GM18505 (cell line): ENCODE data around the gene PLEKHH3.
A peak's percentile ranks its signal among the peaks of the same experiment; 100 is the strongest.

Experiments used
- ATAC-seq: cut with Tn5 transposase; IDR thresholded peaks from one replicate; pipeline ENCODE4 v1.9.1; 2021; ENCODE audit not compliant: unreplicated experiment
- POLR2A ChIP-seq: IDR thresholded peaks from 4 replicates; pipeline ENCODE4 v1.6.1; 2011; ENCODE audit warnings: borderline replicate concordance; ENCODE audit not compliant: insufficient read depth, insufficient read length; ENCODE audit errors: extremely low read depth

PLEKHH3 gene

GRCh38 chr17:42676424-42677011 is at the start of gene PLEKHH3:
TSS of gene PLEKHH3 (minus strand) at chr17:42676994. CDS start at chr17:42676563, 431 bp downstream.
- ATAC-seq, result no peak
- peak; percentile 51 for TF ChIP-seq POLR2A

GRCh38 chr17:42725143-42725542 is 48.3 kb upstream of the PLEKHH3 start:
- no peak for TF ChIP-seq POLR2A
- no peak for ATAC-seq

GRCh38 chr17:42723636-42724035 is 46.8 kb upstream of the PLEKHH3 start:
- ATAC-seq, result no peak
- TF ChIP-seq POLR2A, result no peak

GRCh38 chr17:42720996-42721583 is 44.3 kb upstream of the PLEKHH3 start:
- no peak for TF ChIP-seq POLR2A
- no peak for ATAC-seq

GRCh38 chr17:42709561-42709960 is 32.8 kb upstream of the PLEKHH3 start:
- no peak for TF ChIP-seq POLR2A
- no peak for ATAC-seq

- TF ChIP-seq POLR2A, result no peak
- ATAC-seq, result no peak
Measured at GRCh38 chr17:42708588-42708987, 31.8 kb upstream of the PLEKHH3 start.

- TF ChIP-seq POLR2A, result no peak
- ATAC-seq, result no peak
Measured at GRCh38 chr17:42706732-42707131, 29.9 kb upstream of the PLEKHH3 start.

- peak; percentile 65 for ATAC-seq
- TF ChIP-seq POLR2A, result peak; percentile 31
Measured at GRCh38 chr17:42704837-42705494, 28.2 kb upstream of the PLEKHH3 start.

GRCh38 chr17:42704490-42704836 is 27.7 kb upstream of the PLEKHH3 start:
- ATAC-seq, result peak; percentile 21
- no peak for TF ChIP-seq POLR2A

- TF ChIP-seq POLR2A, result no peak
Measured at GRCh38 chr17:42702446-42702845, 25.7 kb upstream of the PLEKHH3 start.

GRCh38 chr17:42700586-42701289 is 23.9 kb upstream of the PLEKHH3 start:
- TF ChIP-seq POLR2A, result no peak
- ATAC-seq, result no peak

More at GRCh38 chr17:42702446-42702845, 25.7 kb upstream of the PLEKHH3 start:
- ATAC-seq, result no peak

GRCh38 chr17:42699415-42699740 is 22.6 kb upstream of the PLEKHH3 start:
- TF ChIP-seq POLR2A, result no peak
- no peak for ATAC-seq

- TF ChIP-seq POLR2A, result no peak
- ATAC-seq, result no peak
Measured at GRCh38 chr17:42698736-42699414, 22.1 kb upstream of the PLEKHH3 start.
